Measurements from ENCODE around the gene ZNF331.

Gene ZNF331

GRCh38 chr19:53577968-53578367 is 40.0 kb downstream of the ZNF331 start:
- no peak for DNase-seq

GRCh38 chr19:53579518-53579917 is 41.6 kb downstream of the ZNF331 start:
- no peak for DNase-seq

- DNase-seq, result no peak
Observed at GRCh38 chr19:53580871-53581835, 43.2 kb downstream of the ZNF331 start.

- no peak for DNase-seq
Observed at GRCh38 chr19:53581871-53582279, 43.9 kb downstream of the ZNF331 start.

- no peak for DNase-seq
Observed at GRCh38 chr19:53583181-53583580, 45.2 kb downstream of the ZNF331 start.

GRCh38 chr19:53586277-53586691 is 48.3 kb downstream of the ZNF331 start:
- no peak for DNase-seq

- DNase-seq, result no peak
Observed at GRCh38 chr19:53594811-53595509, 57.0 kb downstream of the ZNF331 start.

GRCh38 chr19:53595510-53595867 is 57.5 kb downstream of the ZNF331 start:
- DNase-seq, result no peak

GRCh38 chr19:53596056-53596455 is 58.1 kb downstream of the ZNF331 start:
- DNase-seq, result no peak

GRCh38 chr19:53597023-53597422 is 59.1 kb downstream of the ZNF331 start:
- no peak for DNase-seq

- DNase-seq, result no peak
Observed at GRCh38 chr19:53598361-53598760, 60.4 kb downstream of the ZNF331 start.

GRCh38 chr19:53600217-53600616 is 62.3 kb downstream of the ZNF331 start:
- DNase-seq, result no peak

- DNase-seq, result no peak
Observed at GRCh38 chr19:53606031-53606430, 68.1 kb downstream of the ZNF331 start.

- no peak for DNase-seq
Observed at GRCh38 chr19:53608381-53608780, 70.4 kb downstream of the ZNF331 start.

GRCh38 chr19:53612762-53613526 is 75.0 kb downstream of the ZNF331 start:
- no peak for DNase-seq

GRCh38 chr19:53621885-53622740 is 84.2 kb downstream of the ZNF331 start:
- DNase-seq, result no peak

- no peak for DNase-seq
Observed at GRCh38 chr19:53624771-53625545, 87.0 kb downstream of the ZNF331 start.

GRCh38 chr19:53626486-53626885 is 88.5 kb downstream of the ZNF331 start:
- no peak for DNase-seq

GRCh38 chr19:53626976-53627375 is 89.0 kb downstream of the ZNF331 start:
- no peak for DNase-seq

Data from activated CD4-positive, alpha-beta T cell treated with anti-CD3 and anti-CD28 coated beads, Interleukin-2, amount 50 U/mL, for 48 hours (primary cell).